ENCODE results near the gene SPATA20.

Gene SPATA20

DNA sequence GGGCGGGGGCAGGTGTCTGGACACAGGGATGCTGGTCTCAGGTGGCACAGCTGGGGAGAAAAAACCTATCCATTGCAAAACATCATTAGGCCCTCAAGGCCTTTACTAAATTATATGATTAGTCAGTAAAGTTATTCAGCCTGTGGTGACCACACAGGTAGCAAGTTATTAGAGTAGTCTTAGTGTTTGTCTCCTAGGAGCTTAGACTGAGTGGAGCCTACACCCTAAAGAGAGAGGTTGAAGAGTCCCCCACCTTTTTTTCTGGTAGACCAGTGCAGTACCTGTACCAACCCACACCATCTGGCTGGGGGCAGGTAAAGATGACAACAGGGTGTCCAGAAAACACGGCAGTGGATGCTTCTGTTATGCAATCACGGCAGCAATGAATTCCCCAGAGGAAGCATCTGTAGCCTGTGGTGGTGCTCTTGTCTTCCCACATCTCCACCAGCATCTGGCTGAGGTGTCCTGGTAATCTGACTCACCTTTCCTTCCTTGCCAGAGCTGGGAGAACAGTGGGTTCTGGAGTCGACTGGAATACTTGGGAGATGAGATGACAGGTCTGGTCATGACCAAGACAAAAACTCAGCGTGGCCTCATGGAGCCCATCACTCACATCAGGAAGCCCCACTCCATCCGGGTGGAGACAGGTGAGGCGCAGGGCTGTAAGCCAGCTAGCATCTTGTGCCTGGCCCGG, 27.7 kb upstream of the SPATA20 start:
- DNase-seq (ENCODE audit: low read depth in 3 of 3) = no peak

DNA sequence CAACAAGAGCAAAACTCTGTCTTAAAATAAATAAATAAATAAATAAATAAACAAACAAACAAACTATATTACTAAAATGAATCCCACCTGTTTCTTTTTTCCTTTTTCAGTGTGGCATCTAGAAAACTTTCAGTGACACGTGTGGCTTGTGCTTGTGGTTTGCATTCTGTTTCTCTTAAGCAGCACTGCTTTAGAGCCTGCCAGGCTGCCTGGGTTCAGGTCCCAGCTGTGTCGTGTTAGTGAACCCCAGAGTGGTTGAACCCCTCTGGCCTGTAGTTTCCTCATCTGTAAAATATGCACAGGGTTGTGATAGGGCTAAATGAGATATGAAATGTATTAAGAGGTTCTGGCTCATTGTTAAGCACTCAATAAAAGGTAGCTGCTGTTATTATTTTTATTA, 26.5 kb upstream of the SPATA20 start:
- no peak for DNase-seq (ENCODE audit: low read depth in 3 of 3)

DNA sequence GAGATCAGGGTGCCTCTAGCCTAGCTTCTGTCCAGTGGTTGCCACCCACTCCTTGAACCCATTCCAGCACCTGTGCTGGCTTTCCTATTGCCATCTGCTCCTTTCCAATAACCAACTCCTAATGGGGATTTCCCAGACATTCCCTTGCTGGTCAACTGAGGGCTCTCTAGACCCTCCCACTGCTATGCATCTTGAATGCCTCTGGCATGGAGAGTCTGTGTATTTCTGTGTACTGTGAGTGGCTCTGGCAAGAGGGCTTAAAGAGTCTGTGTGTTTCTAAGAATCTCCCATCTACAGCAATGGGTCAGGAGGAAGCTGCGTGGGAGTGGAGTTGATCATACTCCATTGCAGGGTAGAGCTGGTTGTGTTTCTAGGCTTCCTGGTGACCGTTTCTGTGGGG, 25.5 kb upstream of the SPATA20 start:
- DNase-seq (ENCODE audit: low read depth in 3 of 3) = no peak

DNA sequence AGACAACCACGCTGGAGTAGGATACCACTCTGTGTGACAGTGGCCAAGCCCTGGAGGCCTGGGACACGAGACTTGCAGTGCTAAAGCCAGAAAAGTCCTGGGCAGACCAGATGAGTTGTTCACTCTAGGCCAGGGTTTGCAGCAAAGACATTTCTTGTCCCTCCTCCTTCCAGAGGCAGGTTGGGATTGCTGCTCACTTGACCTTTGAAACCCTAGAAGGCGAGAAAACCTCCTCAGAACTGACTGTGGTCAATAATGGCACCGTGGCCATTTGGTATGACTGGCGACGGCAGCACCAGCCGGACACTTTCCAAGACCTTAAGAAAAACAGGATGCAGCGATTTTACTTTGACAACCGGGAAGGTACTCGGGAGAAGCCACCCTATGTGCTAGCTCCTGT, 24.2 kb upstream of the SPATA20 start:
- DNase-seq (ENCODE audit: low read depth in 3 of 3) = no peak

DNA sequence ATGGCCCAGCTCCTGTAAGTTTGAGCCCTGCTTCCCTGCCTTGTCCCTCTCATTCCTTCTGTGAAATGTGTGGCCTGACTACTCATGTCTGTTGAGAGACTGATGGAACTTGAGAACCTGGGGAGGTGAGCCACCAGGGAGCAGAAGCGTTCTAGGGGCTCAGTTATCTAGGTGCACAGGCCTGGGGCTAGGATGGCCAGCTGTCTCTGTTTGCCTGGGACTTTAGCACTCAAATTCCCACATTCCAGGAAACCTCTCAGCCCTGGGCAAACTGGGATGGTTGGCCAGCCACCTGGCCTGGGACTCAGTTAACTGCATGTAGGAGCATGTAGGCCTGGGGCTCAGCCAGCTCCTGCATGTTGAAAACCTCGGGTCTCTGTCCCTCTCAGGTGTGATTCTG, 23.8 kb upstream of the SPATA20 start:
- no peak for DNase-seq (ENCODE audit: low read depth in 3 of 3)

DNA sequence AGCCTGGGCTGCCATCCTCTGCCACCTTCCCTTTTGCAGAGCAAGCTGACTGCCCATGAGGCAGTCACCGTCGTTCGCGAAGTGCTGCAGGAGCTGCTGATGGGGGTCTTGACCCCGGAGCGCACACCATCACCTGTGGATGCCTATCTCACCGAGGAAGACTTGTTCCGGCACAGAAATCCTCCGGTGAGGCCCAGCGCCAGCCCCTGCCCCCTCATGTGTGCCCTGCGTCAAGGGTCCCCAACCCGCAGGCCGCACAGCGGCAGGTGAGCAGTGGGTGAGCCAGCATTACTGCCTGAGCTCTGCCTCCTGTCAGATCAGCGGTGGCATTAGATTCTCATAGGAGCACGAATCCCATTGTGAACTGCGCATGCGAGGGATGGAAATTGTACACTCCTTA, 22.1 kb upstream of the SPATA20 start:
- DNase-seq (ENCODE audit: low read depth in 3 of 3) = no peak

DNA sequence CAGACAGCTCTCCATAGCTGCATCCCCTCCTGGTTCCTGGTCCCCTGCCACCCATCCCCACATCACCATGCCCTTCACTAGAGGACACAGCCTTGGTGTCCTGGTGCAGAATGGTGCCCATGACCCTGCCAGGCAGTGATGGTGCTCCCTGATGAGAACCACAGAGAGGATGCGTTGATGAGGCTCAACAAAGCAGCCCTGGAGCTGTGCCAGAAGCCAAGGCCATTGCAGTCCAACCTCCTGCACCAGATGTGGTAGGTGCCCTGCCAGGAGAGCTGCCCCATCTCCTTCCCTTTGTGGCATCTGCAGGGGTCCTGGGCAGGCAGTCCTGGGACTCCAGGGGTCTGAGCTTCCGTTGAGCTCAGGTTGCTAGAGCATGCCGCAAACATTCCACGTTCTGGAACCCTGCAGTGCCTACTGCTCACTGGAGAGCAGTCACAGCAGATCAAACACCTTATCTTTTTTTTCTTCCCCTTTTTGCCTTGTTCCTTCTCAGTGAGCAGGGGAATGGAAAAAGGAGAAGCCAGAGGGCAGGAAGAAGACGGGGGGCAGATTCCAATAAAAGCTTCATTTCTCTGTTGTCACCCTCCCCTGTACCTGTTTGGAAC, 19.7 kb upstream of the SPATA20 start:
- no peak for DNase-seq (ENCODE audit: low read depth in 3 of 3)

DNA sequence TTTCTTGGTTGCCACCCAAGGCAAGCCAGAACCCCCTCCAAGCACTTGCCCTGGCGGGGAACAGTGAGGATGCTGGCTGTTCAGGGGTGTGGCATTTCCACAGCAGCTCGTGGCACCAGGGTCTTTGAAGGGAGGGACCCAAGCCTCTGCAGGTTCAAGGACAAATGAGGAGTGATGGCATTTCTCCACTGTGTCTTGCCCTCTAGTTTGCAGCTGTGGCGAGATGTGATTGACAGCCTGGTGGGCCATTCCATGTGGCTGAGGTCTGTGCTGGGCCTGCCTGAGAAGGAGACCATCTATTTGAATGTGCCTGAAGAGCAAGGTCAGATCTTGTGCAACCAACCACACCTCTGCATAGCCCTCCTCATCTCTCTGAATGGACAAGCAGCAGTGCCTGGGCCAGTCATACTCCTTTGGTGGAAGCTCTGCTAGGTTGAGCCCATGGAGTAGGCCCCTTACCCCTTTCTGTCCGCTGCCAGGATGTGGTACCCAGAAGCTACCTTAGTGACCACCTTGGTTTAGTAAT, 19.0 kb upstream of the SPATA20 start:
- DNase-seq (ENCODE audit: low read depth in 3 of 3) = no peak

DNA sequence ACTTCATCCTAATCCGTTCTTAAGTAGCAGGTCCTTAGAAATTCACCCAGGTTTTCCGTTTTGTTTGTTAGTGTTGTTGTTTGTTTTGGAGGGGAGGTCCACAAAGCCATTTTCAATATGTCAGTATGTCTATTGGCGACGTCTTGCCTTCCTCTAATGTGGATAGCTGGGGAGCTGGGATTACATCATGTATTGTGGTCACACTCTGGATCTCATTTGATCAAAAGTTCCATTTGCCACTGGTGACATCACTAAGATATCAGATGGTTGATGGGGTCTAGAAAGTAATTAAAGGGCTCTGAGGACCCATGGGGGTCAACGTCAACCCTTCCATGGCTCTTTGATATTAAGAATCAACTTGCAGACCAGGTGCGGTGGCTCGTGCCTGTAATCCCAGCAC, 17.1 kb upstream of the SPATA20 start:
- DNase-seq (ENCODE audit: low read depth in 3 of 3) = no peak

DNA sequence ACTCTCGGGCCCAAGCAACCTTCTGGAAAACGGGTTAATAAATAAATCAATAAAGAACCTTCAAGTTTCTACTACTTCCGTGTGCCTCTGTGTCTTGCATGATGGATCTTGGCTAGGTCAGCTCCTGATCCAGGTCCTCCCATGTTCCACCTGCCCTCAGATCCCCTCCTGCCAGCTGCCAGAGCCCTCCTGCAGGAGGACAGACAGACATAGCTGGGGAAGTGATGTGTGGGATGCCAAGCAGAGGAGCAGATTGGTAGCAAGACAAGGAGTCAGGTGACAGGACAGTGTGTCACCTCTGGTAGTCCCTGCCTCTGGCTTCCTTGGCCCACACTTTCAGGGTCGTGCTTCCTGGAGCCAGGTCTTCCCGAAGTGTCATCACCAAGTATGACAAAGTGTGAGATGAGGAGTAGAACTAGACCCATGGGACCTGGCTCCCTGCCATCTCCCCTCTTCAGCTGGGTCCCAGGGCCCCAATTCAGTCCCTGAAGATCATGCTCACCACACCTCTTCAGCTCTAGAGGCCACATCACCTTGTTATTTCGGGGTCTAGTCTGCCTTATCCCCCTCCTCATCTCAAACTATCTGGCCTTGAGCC, 15.4 kb upstream of the SPATA20 start:
- DNase-seq (ENCODE audit: low read depth in 3 of 3) = no peak

DNA sequence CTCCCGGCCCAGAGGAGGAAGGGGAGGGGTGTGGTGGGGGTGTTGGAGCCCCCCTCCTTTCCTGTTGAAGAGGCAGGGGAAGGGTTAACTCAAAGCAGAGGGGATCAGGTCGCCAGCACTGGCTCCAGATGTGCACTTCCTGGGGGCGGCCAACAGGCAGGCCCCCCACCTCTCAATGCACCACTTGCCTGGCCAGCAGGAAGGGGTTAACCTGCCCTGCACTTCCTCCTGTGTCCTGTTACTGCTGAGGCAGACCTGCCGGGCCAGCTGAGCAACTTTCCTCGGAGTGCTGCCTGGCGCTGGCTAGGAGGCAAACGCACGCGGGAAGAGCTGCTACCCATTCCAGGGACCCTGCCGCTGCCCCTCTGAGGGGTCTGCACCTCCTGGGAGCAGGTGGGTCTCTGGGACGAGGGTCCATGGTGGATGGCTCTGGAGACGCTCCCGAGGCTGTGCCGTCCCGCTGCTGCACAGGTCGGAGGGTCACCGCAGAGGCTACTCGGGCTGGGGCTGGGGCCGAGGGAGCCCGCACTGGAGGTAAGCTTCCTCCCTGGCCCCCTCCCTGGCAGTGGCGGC, 14.4 kb upstream of the SPATA20 start, which contains the start of gene EPN3:
EPN3 (plus strand) TSS at position 284 of the 573 bp plus-strand sequence. CDS start 3,822 bp downstream, outside the sequence.
- no peak for DNase-seq (ENCODE audit: low read depth in 3 of 3)

DNA sequence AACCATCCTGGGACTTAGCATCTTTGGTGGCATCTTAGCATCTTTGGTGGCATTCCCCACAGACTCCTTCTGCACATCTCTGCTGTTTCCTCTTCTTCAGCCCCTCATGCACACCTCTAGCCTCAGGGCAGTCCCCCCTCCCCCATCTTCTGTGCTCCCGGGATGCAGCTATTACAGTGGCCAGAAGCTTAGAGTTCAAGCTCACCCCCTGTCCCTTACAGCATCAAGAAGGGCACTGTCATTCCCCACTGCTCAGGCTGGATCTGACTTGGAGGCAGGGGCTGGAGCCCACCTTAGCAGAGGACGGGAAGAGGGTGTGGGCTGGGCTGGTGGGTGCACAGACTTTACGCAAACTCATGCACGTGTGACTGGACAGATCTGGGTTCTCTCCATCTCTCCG, 13.8 kb upstream of the SPATA20 start:
- DNase-seq (ENCODE audit: low read depth in 3 of 3) = no peak

DNA sequence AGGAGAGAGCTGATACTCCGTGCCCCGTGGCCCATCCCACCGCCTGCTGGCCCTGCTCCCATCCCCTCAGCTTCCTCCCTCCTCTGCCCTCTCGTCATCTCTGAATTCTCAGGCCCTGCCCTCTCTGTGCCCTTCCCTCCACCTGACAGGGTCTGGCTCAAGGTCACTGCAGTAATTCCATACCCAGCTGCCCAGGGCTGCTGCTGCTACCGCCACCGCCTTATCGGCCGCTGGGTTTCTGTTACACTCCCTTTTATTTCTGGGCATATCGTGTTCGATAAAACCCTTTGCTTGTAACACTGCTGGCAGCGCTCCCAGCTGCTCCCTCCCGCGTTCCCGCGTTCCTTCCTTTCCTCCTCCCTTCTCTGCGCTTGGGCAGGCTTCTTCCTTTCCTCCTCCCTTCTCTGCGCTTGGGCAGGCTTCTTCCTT, 13.2 kb upstream of the SPATA20 start:
- DNase-seq (ENCODE audit: low read depth in 3 of 3) = no peak

DNA sequence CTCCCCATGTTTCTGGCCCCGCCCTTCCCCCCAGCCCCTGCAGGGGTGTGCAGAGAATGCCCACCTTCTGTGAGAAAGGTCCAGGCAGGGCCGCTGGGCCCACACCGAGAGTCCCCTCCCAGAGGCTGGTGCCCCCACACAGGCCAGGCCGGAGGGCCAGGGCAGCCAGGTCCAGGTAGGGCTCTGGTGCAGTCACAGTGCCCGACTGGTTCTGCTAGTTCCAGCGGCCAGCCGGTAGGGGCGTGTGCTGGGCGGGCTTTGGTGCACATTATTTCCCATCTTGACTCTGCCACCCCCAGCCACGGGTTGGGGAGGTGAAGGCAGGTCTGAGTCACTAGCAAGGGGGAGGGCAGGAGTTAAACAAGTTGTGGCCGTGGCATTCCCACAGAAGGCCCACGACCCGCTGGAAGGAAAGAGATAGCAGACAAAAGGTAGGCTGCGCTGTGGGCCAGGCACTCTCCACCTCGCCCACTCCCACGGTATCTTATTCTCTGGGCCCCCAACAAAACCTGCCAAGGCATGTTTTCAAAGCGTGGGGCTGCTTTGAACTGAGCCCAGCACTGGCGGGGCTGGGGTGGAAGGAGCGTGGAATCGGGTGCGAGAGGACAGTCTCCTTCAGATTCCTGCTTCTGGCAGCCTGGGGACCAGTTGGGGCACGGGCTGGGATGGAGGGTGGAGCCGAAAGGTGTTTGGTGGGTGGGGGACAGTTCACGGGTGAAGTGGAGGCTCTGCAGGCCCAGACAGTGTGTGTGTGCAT, 12.6 kb upstream of the SPATA20 start:
- DNase-seq (ENCODE audit: low read depth in 3 of 3) = peak in 2 of 3 donors; percentile 15 to 17

DNA sequence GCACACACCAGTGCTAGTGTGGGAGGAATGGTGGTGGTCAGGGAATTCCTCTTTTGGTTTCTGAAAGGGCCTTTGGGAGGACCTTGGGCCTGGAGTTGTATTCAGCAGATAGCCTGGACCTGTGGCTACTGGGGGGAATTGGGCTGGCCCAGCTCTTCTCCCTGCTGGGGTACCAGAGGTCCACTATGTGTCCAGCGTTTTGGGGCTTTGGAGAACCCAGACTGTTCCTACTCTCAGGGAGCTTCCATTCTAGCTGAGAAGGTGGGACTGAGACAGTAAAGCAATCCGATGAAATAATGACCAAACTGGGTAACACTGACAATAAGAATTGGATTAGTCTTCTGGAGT, 12.0 kb upstream of the SPATA20 start:
- no peak for DNase-seq (ENCODE audit: low read depth in 3 of 3)

DNA sequence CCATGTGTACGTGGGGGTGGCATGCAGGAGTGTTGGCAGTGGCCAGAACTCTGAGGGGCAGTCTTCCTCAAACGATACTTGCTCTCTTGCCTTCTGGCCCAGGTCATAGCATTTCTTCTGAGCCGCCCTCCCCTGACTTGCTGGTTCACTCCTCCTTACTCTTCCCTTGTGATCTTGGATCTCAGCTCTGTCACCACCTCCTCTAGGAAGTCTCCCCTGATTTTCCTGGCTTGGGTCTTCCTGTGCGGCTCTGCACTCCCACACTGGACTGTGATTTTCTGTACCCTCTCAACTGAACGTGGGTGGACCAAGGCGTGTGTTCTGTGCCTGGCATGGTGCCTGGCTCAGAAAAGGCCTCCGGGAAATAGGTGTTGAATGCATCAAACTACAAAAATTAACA, 11.6 kb upstream of the SPATA20 start:
- no peak for DNase-seq (ENCODE audit: low read depth in 3 of 3)

DNA sequence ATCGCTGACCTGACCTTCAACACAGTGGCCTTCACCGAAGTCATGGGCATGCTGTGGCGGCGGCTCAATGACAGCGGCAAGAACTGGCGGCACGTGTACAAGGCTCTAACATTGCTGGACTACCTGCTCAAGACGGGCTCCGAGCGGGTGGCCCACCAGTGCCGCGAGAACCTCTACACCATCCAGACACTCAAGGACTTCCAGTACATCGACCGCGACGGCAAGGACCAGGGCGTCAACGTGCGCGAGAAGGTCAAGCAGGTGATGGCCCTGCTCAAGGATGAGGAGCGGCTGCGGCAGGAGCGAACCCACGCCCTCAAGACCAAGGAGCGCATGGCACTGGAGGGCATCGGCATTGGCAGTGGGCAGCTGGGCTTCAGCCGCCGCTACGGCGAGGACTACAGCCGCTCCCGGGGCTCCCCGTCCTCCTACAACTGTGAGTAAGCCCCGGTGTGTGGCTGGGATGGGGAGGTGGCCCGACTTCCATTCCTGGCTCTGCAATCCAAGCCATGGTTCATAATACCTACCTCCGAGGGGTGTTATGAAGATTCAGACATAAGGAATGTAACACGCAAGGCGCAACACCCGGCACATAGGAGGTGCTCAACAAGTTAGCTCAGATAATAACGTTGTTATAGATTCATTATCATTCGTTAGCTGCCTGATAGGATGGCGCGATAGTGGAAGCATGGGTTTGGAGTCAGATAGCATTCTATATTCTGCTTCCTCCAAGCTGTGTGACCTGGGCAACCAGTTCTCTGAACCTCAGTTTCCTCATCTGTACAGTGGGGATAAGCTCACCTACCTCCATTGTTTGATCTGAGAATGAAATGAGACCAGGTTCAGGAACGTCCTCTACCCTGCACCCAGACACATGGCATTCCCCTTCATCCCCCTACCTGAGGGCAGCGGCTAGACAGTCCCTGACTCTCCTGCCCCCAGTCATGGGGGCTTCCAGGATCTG, 10.0 kb upstream of the SPATA20 start:
- DNase-seq (ENCODE audit: low read depth in 3 of 3) = no peak

DNA sequence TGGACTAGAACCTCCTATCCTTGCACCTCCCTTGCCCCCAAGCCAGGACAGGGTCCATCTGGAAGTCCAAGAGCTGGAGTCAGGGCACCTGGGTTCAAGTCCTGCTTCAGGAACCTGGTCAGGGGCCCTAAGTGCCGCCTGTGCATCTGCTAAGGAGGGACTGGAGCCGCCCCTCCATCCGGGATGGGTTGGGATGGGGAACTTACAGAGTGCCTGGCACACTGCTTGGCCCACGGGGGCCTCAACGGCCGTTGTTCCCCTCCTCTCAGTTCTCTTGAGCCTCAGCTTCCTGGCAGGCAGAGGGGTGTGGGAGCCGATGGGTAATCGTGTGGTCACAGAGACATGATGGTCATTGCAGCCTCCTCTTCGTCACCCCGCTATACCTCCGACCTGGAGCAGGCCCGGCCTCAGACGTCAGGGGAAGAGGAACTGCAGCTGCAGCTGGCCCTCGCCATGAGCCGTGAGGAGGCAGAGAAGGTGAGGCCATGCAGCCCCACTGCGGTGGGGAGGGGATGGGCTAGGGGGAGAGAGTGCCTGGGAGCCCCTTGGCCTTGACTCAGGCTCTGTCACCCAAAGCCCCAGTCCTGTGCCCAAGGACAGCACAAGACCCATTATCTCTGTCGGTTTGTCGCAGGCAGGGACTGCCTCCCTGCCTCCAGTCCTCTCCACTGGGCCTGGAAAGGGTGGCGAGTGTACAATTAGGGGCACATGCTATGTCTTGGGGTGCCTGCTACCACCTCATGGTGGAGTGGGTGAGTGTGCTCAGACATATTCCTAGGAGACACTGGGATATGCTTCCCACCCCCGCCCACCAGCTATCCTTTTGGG, 9.0 kb upstream of the SPATA20 start:
- no peak for DNase-seq (ENCODE audit: low read depth in 3 of 3)

DNA sequence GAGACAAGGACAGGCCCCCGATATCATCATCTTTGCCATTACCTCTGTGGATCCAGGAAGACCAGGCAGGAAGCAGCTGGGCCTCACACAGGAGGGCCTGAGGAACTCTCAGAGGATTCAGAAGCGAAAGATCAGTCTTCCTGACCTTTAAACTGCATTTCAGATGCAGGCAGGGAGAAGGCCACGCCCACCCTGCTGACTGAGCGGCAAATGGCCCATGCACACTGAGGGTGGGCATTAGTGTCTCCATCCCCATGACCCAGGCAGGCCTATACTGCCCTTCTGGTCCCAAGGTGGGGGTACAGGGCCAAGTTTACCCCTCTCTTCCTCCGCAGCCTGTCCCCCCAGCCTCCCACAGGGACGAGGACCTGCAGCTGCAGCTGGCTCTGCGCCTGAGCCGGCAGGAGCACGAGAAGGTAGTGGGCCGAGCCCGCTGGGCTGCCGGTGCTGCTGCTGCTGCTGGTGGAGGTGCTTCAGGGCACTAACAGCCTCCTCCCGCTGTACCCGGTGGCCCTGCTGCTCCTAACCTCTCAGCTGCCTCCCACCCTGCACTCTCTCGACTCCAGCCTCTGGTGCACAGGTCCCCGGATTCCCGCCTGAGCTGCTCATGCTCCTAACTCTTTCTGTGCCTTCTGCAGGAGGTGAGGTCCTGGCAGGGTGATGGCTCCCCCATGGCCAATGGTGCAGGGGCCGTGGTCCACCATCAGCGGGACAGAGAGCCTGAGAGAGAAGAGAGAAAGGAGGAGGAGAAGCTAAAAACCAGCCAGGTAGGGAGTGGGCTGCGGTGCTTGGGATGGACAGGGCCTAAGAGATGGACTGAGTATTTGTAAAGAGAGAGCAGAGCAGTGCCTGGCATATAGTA, 8.2 kb upstream of the SPATA20 start:
- DNase-seq (ENCODE audit: low read depth in 3 of 3) = no peak

Measured in stimulated activated CD4-positive, alpha-beta T cell treated with anti-CD3 and anti-CD28 coated beads, TNF-alpha, amount 100 ng/mL, for 48 hours (primary cell).